Hepatocyte (in vitro differentiated cells): ENCODE data around the gene PABPN1.

Experiments used
- CTCF ChIP-seq: fragments of 200-600 bp; sonication (generic); IDR thresholded peaks from 2 replicates; pipeline ENCODE4 v1.5.1; 2016; ENCODE audit warnings: antibody characterized with exemption, mild to moderate bottlenecking; ENCODE audit not compliant: poor library complexity
- EZH2 ChIP-seq: fragments of 200-600 bp; sonication (generic); IDR thresholded peaks from 2 replicates; pipeline ENCODE4 v1.6.1; 2016; ENCODE audit warnings: antibody characterized with exemption, mild to moderate bottlenecking, borderline replicate concordance

DNA sequence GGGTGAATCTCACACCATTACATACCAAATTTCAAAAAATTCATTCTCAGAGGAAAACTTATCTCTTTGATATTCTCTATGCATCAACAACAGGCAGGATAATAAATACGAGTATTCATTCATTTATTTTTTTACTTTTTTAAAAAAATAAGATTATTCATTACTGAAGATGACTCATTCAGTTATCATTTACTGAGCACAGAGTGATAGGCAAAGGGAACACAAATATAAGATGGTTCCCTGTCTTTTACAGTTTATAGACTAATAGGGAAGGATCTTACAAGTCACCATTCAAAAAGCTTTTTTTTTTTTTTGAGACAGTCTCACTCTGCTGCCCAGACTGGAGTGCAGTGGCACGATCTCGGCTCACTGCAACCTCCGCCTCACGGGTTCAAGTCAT, 5.0 kb upstream of the PABPN1 start:
- TF ChIP-seq CTCF (no peak), EZH2 (no peak)
